A549 (cell line): ENCODE measurements around the gene COX7C. TPM values are rescaled to one million over a fixed set of nuclear protein-coding genes. Genes with fewer than 3 reads are reported as not detected.
"Not testable (repeated sequence)": the region's sequence is repeated elsewhere in the genome, so short reads cannot be mapped to it uniquely, and the experiment has no call there.

Experiments
- ATAC-seq, 2 experiments: fragments of 200-7000 bp in 1 of 2; fragments of >200 bp in 1 of 2; cut with Nextera tagmentation in 1 of 2; cut with Tn5 transposase in 1 of 2; 3 replicates each; pipeline versions ENCODE4 v1.8.0 to v1.9.1; 2018 to 2020; ENCODE audit warnings: mild to moderate bottlenecking in 1 of 2, moderate library complexity in 1 of 2
- CTCF ChIA-PET: fragments of 300-600 bp; sonication (Branson Sonifier 250); formaldehyde crosslinking; extraction: SDS; loops from one replicate; lab custom pipeline; 2021; ENCODE audit warnings: antibody characterized with exemption, inconsistent platforms; lab: Yijun Ruan, JAX
- POLR2A ChIA-PET: fragments of 350-600 bp; formaldehyde crosslinking; extraction: SDS; loops from one replicate; lab custom pipeline; 2021; ENCODE audit warnings: antibody characterized with exemption, inconsistent platforms; lab: Yijun Ruan, JAX
- DNase-seq, 2 experiments: peaks; one replicate each; pipeline versions ENCODE4 v3.0.0 to v3.0.0-alpha.2; 2011 to 2016; ENCODE audit warnings: low read depth in 1 of 2, low spot score in 1 of 2
- FAIRE-seq: peaks from 2 replicates; lab custom pipeline; 2011; peaks lifted over from hg19 to GRCh38; lab: Jason Lieb, UNC
- H3K27ac ChIP-seq, 2 experiments: fragments of >200 bp; sonication (Bioruptor Twin); formaldehyde crosslinking; 3 replicates each; pipeline ENCODE4 v1.5.1; 2016 to 2017
- H3K4me1 ChIP-seq: fragments of >200 bp; sonication (Bioruptor Twin); formaldehyde crosslinking; 3 replicates; pipeline ENCODE4 v1.6.1; 2016
- H3K4me2 ChIP-seq: fragments of >200 bp; sonication (Bioruptor Twin); formaldehyde crosslinking; 3 replicates; pipeline ENCODE4 v1.6.1; 2016
- H3K4me3 ChIP-seq: fragments of >200 bp; sonication (Bioruptor Twin); formaldehyde crosslinking; 3 replicates; pipeline ENCODE4 v1.5.1; 2016
- H3K9me3 ChIP-seq: fragments of >200 bp; sonication (Bioruptor Twin); formaldehyde crosslinking; 3 replicates; pipeline ENCODE4 v1.6.1; 2016
- CBX8 ChIP-seq: fragments of 200-600 bp; sonication (generic); IDR thresholded peaks from 2 replicates; pipeline ENCODE4 v1.6.1; 2016
- CTCF ChIP-seq: fragments of >200 bp; sonication (Bioruptor Twin); formaldehyde crosslinking; IDR thresholded peaks from 3 replicates; pipeline ENCODE4 v1.5.1; 2016
- E2F6 ChIP-seq: IDR thresholded peaks from 2 replicates; pipeline ENCODE4 v1.6.1; 2012; ENCODE audit warnings: low read depth, borderline replicate concordance
- EP300 ChIP-seq, 2 experiments: fragments of >200 bp; sonication (Bioruptor Twin); formaldehyde crosslinking; IDR thresholded peaks; 2 replicates in 1 of 2; 3 replicates in 1 of 2; pipeline ENCODE4 v1.6.1; 2016 to 2017
- FOSB ChIP-seq: fragments of 250-450 bp; sonication (Bioruptor Pico); IDR thresholded peaks from 2 replicates; pipeline ENCODE4 v1.5.0; 2020; ENCODE audit warnings: mild to moderate bottlenecking, moderate library complexity
- FOSL2 ChIP-seq, 2 experiments: fragments of 450-650 bp in 1 of 2; fragments of >200 bp in 1 of 2; sonication (Bioruptor Twin) in 1 of 2; formaldehyde crosslinking; IDR thresholded peaks; 2 replicates each; pipeline versions ENCODE4 v1.5.0 to v1.6.1; 2016 to 2020; ENCODE audit warnings: mild to moderate bottlenecking in 1 of 2, moderate library complexity in 1 of 2
- GATA3 ChIP-seq: IDR thresholded peaks from 2 replicates; pipeline ENCODE4 v1.6.1; 2012; ENCODE audit warnings: borderline replicate concordance
- HEYL ChIP-seq: fragments of 250-450 bp; sonication (Bioruptor Pico); IDR thresholded peaks from 2 replicates; pipeline ENCODE4 v1.8.0; 2021; ENCODE audit warnings: mild to moderate bottlenecking, moderate library complexity
- HOXA7 ChIP-seq: fragments of 250-450 bp; sonication (Bioruptor Pico); IDR thresholded peaks from 2 replicates; pipeline ENCODE4 v1.5.0; 2020; ENCODE audit warnings: mild to moderate bottlenecking, moderate library complexity
- JUNB ChIP-seq: fragments of >200 bp; sonication (Bioruptor Twin); formaldehyde crosslinking; IDR thresholded peaks from 2 replicates; pipeline ENCODE4 v1.6.1; 2016
- MAFK ChIP-seq: fragments of 450-650 bp; IDR thresholded peaks from 2 replicates; pipeline ENCODE4 v1.6.1; 2014; ENCODE audit not compliant: partially characterized antibody
- NFE2L2 ChIP-seq: fragments of 150-350 bp; conservative IDR thresholded peaks from 2 replicates; pipeline ENCODE4 v1.6.1; 2014; ENCODE audit warnings: low read length
- PBX3 ChIP-seq: IDR thresholded peaks from 2 replicates; pipeline ENCODE4 v1.6.1; 2012
- POLR2AphosphoS2 ChIP-seq: conservative IDR thresholded peaks from 2 replicates; pipeline ENCODE4 v1.6.1; 2012; ENCODE audit warnings: low read length, improper control_type of control experiment, inconsistent platforms
- RAD21 ChIP-seq, 2 experiments: fragments of >200 bp in 1 of 2; sonication (Bioruptor Twin) in 1 of 2; formaldehyde crosslinking in 1 of 2; IDR thresholded peaks in 1 of 2; conservative IDR thresholded peaks in 1 of 2; 2 replicates in 1 of 2; 3 replicates in 1 of 2; pipeline ENCODE4 v1.6.1; 2012 to 2018; ENCODE audit warnings: inconsistent platforms in 1 of 2
- RFX5 ChIP-seq: fragments of 450-650 bp; IDR thresholded peaks from 2 replicates; pipeline ENCODE4 v1.7.1; 2014; ENCODE audit warnings: antibody characterized with exemption, mild to moderate bottlenecking, moderate library complexity
- RNF2 ChIP-seq: fragments of 200-600 bp; sonication (generic); IDR thresholded peaks from 2 replicates; pipeline ENCODE4 v1.6.1; 2016; ENCODE audit warnings: low read depth, mild to moderate bottlenecking, antibody characterized with exemption, moderate library complexity, borderline replicate concordance
- TFCP2L1 ChIP-seq: fragments of 250-450 bp; sonication (Bioruptor Pico); IDR thresholded peaks from 2 replicates; pipeline ENCODE4 v1.5.0; 2021; ENCODE audit warnings: mild to moderate bottlenecking
- TP53 ChIP-seq: fragments of 250-450 bp; sonication (Bioruptor Pico); IDR thresholded peaks from 2 replicates; pipeline ENCODE4 v1.5.0; 2021; ENCODE audit warnings: mild to moderate bottlenecking, moderate library complexity
- USF2 ChIP-seq: fragments of 450-650 bp; IDR thresholded peaks from 2 replicates; pipeline ENCODE4 v1.6.1; 2014; ENCODE audit warnings: antibody characterized with exemption
- WGBS: methylation state at CpG from one replicate; pipeline ENCODE4 v1.1.6; 2017; ENCODE audit errors: missing lambda C conversion rate; 5-methylcytosine and 5-hydroxymethylcytosine counted together
- polyA plus RNA-seq, 4 experiments: library from polyadenylated mRNA; depleted of rRNA in 3 of 4; stranded (reverse); fragments of >200 nt; fragmentation: RNase III in 1 of 4; extraction: RNeasy Plus Mini Kit Qiagen cat#74134 plus additional on column Dnase treatment in 1 of 4; gene quantifications; 2 replicates in 3 of 4; 3 replicates in 1 of 4; pipeline ENCODE4 v1.2.3, GENCODE V29; 2011 to 2017

Gene COX7C
- polyA plus RNA-seq, 2 of the 4 experiments (the other 2 are of a cell fraction): 842 to 1,182 TPM

GRCh38 chr5:86660771-86661170, 43.0 kb downstream of the COX7C start:
- DNase-seq, FAIRE-seq, ATAC-seq, H3K27ac ChIP-seq, H3K4me2 ChIP-seq, POLR2A ChIA-PET, H3K4me1 ChIP-seq, H3K4me3 ChIP-seq, H3K9me3 ChIP-seq: not testable (repeated sequence)
- WGBS: 0% methylated on average over 2 of the region's 2 CpGs
- CTCF ChIA-PET: interaction anchor here (1.2 kb wide), 1 partner anchor 17 kb away, joined by 3 read pairs; no protein-coding TSS in a partner anchor

- ChIA-PET POLR2A (no interaction called here), CTCF (no interaction called here)
- FAIRE-seq (no peak), DNase-seq (no peak), ATAC-seq (no peak)
- TF ChIP-seq MAFK: peak; percentile 54
- no peak for TF ChIP-seq FOSB
- no peak for TF ChIP-seq E2F6
- TF ChIP-seq USF2: no peak
- no peak overlapping the region for H3K4me3 ChIP-seq
- no peak overlapping the region for H3K4me2 ChIP-seq
- no peaks in the 10 kb centered on the region; the same call in 2 of the 3 replicates for H3K9me3 ChIP-seq
- no peak overlapping the region for H3K27ac ChIP-seq
- 30% methylated on average over 2 of the region's 2 CpGs for WGBS
- no peaks in the 10 kb centered on the region for H3K4me1 ChIP-seq
Measured at GRCh38 chr5:86664173-86664572, 46.4 kb downstream of the COX7C start.

GRCh38 chr5:86665984-86666760, 48.4 kb downstream of the COX7C start:
- ChIA-PET POLR2A (no interaction called here), CTCF (interaction anchor here (1.3 to 1.8 kb wide), 2 partner anchors 13 to 101 kb away, joined by 3 to 4 read pairs; no protein-coding TSS in a partner anchor)
- no peak for ATAC-seq
- DNase-seq: no peak
- H3K4me1 ChIP-seq: no peaks in the 10 kb centered on the region
- H3K4me2 ChIP-seq: no peak overlapping the region
- FAIRE-seq: no peak
- WGBS: 51% methylated on average over 13 of the region's 13 CpGs
- TF ChIP-seq GATA3 (no peak), FOSL2 (IDR thresholded peaks at IDR 0.05) (no peak), FOSL2 (CRISPR knock-in tag; IDR thresholded peaks at IDR 0.05) (no peak), HEYL (no peak), RAD21 (conservative IDR thresholded peaks at IDR 0.05 in 1 of 2, IDR thresholded peaks at IDR 0.05 in 1 of 2) (no peak), TFCP2L1 (CRISPR knock-in tag) (no peak), RFX5 (no peak), HOXA7 (CRISPR knock-in tag) (no peak), JUNB (no peak)
- no peak overlapping the region for H3K27ac ChIP-seq
- H3K4me3 ChIP-seq: no peak overlapping the region
- H3K9me3 ChIP-seq: no peaks in the 10 kb centered on the region

- ATAC-seq: no peak
- no peak for TF ChIP-seq RFX5
- no peak for TF ChIP-seq EP300 (IDR thresholded peaks at IDR 0.05)
- no peak for TF ChIP-seq FOSL2 (IDR thresholded peaks at IDR 0.05)
- TF ChIP-seq FOSL2 (CRISPR knock-in tag; IDR thresholded peaks at IDR 0.05): no peak
- no peak for TF ChIP-seq E2F6
- no peak for TF ChIP-seq CBX8
- TF ChIP-seq CTCF: no peak
- TF ChIP-seq RNF2: no peak
- no peak for TF ChIP-seq PBX3
- TF ChIP-seq TP53 (CRISPR knock-in tag): no peak
- no peak for TF ChIP-seq NFE2L2
- TF ChIP-seq POLR2AphosphoS2: no peak
- no peak for TF ChIP-seq GATA3
Measured at GRCh38 chr5:86666981-86667380, 49.2 kb downstream of the COX7C start.

More at GRCh38 chr5:86666981-86667380, 49.2 kb downstream of the COX7C start:
- Histone ChIP-seq H3K4me3 (no peak overlapping the region), H3K27ac (no peak overlapping the region), H3K4me2 (no peak overlapping the region), H3K4me1 (no peaks in the 10 kb centered on the region), H3K9me3 (no peaks in the 10 kb centered on the region)
- CTCF ChIA-PET: interaction anchor here (1.3 to 1.8 kb wide), 2 partner anchors 12 to 102 kb away, joined by 3 to 4 read pairs; no protein-coding TSS in a partner anchor
- FAIRE-seq (no peak), DNase-seq (no peak)
- POLR2A ChIA-PET: no interaction called here
- WGBS: 33% methylated on average over 3 of the region's 3 CpGs
